HepG2 (cell line): ENCODE data around the gene MYO5A. TPM values are rescaled to one million over a fixed set of nuclear protein-coding genes. Genes with fewer than 3 reads are reported as not detected.
A peak's percentile ranks its signal among the peaks of the same experiment; 100 is the strongest.

Source experiments
- BHLHE40 ChIP-seq: IDR thresholded peaks from 2 replicates; pipeline ENCODE4 v1.6.1; 2011; ENCODE audit warnings: low read length, improper control_type of control experiment
- GFI1 ChIP-seq: sonication (generic); formaldehyde crosslinking; IDR thresholded peaks from 2 replicates; pipeline ENCODE4 v1.5.0; 2020; ENCODE audit warnings: missing genetic modification reagents, mild to moderate bottlenecking, borderline replicate concordance
- HNRNPK ChIP-seq: fragments of 200-400 bp; formaldehyde crosslinking; IDR thresholded peaks from 2 replicates; pipeline ENCODE4 v1.6.1; 2018; ENCODE audit warnings: low read length, low read depth, moderate library complexity, mild to moderate bottlenecking; ENCODE audit not compliant: poor library complexity, severe bottlenecking
- MXI1 ChIP-seq: IDR thresholded peaks from 3 replicates; pipeline ENCODE4 v1.6.1; 2012; ENCODE audit warnings: low read depth, low read length, inconsistent platforms, borderline replicate concordance
- TARDBP ChIP-seq: sonication (generic); formaldehyde crosslinking; IDR thresholded peaks from 2 replicates; pipeline ENCODE4 v1.8.0; 2022; ENCODE audit warnings: mild to moderate bottlenecking, missing genetic modification reagents
- ZFP90 ChIP-seq: sonication (generic); formaldehyde crosslinking; IDR thresholded peaks from 2 replicates; pipeline ENCODE4 v1.8.0; 2022; ENCODE audit warnings: missing genetic modification reagents, mild to moderate bottlenecking, inconsistent platforms, borderline replicate concordance
- ZNF331 ChIP-seq: sonication (generic); formaldehyde crosslinking; IDR thresholded peaks from 2 replicates; pipeline ENCODE4 v1.4.0; 2020; ENCODE audit warnings: missing genetic modification reagents
- ZNF609 ChIP-seq: sonication (generic); formaldehyde crosslinking; IDR thresholded peaks from 2 replicates; pipeline ENCODE4 v1.4.0; 2020; ENCODE audit warnings: mild to moderate bottlenecking, missing genetic modification reagents, borderline replicate concordance
- polyA plus RNA-seq, 8 experiments: library from polyadenylated mRNA; depleted of rRNA in 3 of 8; stranded (reverse) in 7 of 8; unstranded in 1 of 8; fragments of >200 nt; fragmentation: Illumina TruSeq in 4 of 8; extraction: Trizol in 4 of 8; gene quantifications; 2 replicates each; pipeline versions ENCODE4 v1.2.1 to v1.2.3, GENCODE V29; 2011 to 2016; ENCODE audit warnings: low read depth in 4 of 8, missing spikeins in 1 of 8, mixed read lengths in 1 of 8; ENCODE audit not compliant: insufficient read depth in 1 of 8
- total RNA-seq, 5 experiments: library from RNA; depleted of rRNA; stranded (reverse); fragments of >200 nt; fragmentation: Illumina TruSeq; extraction: Trizol; gene quantifications; 2 replicates each; pipeline ENCODE4 v1.2.3, GENCODE V29; 2016; ENCODE audit warnings: low read depth in 1 of 5
- TF ChIP-seq, protein P1 (sequence below): sonication (generic); formaldehyde crosslinking; IDR thresholded peaks from 2 replicates; pipeline ENCODE4 v1.5.1; 2020; ENCODE audit warnings: mild to moderate bottlenecking, missing genetic modification reagents
- TF ChIP-seq, protein P2 (sequence below): sonication (generic); formaldehyde crosslinking; IDR thresholded peaks from 2 replicates; pipeline ENCODE4 v1.4.0; 2020; ENCODE audit warnings: missing genetic modification reagents, mild to moderate bottlenecking, borderline replicate concordance
- TF ChIP-seq, protein P3 (sequence below): sonication (generic); formaldehyde crosslinking; IDR thresholded peaks from 2 replicates; pipeline ENCODE4 v1.5.0; 2020; ENCODE audit warnings: mild to moderate bottlenecking, missing genetic modification reagents

The MYO5A gene
- total and polyA plus RNA-seq, 2 of the 13 experiments (the other 11 are each of a cell fraction or from before 2014, with no cell fraction given) = 2.8 to 4.8 TPM

GRCh38 chr15:52568601-52569585, 40.2 kb upstream of the MYO5A start, which contains the start of gene ARPP19 (continued):
- TF ChIP-seq ZNF331 (CRISPR knock-in tag) = peak; percentile 73
- peak; percentile 89 for TF ChIP-seq HNRNPK
- TF ChIP-seq ZNF609 (CRISPR knock-in tag) = no peak
- TF ChIP-seq BHLHE40 = peak; percentile 39; the same call in 1 of the 2 replicates
- TF ChIP-seq GFI1 (CRISPR knock-in tag) = no peak
- peak; percentile 96 for TF ChIP-seq TARDBP (CRISPR knock-in tag)
- TF ChIP-seq, protein P1, sequence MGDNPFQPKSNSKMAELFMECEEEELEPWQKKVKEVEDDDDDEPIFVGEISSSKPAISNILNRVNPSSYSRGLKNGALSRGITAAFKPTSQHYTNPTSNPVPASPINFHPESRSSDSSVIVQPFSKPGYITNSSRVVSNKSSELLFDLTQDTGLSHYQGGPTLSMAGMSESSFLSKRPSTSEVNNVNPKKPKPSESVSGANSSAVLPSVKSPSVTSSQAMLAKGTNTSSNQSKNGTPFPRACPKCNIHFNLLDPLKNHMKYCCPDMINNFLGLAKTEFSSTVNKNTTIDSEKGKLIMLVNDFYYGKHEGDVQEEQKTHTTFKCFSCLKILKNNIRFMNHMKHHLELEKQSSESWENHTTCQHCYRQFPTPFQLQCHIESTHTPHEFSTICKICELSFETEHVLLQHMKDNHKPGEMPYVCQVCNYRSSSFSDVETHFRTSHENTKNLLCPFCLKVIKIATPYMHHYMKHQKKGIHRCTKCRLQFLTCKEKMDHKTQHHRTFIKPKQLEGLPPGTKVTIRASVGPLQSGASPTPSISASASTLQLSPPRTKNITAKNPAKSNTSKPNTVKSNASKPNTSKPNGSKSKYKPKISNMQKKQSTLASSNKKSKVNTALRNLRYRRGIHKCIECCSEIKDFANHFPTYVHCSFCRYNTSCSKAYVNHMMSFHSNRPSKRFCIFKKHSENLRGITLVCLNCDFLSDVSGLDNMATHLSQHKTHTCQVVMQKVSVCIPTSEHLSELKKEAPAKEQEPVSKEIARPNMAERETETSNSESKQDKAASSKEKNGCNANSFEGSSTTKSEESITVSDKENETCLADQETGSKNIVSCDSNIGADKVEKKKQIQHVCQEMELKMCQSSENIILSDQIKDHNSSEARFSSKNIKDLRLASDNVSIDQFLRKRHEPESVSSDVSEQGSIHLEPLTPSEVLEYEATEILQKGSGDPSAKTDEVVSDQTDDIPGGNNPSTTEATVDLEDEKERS (CRISPR knock-in tag) = no peak
- TF ChIP-seq ZFP90 = peak; percentile 86
- TF ChIP-seq, protein P2, sequence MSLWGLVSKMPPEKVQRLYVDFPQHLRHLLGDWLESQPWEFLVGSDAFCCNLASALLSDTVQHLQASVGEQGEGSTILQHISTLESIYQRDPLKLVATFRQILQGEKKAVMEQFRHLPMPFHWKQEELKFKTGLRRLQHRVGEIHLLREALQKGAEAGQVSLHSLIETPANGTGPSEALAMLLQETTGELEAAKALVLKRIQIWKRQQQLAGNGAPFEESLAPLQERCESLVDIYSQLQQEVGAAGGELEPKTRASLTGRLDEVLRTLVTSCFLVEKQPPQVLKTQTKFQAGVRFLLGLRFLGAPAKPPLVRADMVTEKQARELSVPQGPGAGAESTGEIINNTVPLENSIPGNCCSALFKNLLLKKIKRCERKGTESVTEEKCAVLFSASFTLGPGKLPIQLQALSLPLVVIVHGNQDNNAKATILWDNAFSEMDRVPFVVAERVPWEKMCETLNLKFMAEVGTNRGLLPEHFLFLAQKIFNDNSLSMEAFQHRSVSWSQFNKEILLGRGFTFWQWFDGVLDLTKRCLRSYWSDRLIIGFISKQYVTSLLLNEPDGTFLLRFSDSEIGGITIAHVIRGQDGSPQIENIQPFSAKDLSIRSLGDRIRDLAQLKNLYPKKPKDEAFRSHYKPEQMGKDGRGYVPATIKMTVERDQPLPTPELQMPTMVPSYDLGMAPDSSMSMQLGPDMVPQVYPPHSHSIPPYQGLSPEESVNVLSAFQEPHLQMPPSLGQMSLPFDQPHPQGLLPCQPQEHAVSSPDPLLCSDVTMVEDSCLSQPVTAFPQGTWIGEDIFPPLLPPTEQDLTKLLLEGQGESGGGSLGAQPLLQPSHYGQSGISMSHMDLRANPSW (CRISPR knock-in tag) = peak; percentile 68; the same call in 1 of the 2 replicates
- TF ChIP-seq, protein P3, sequence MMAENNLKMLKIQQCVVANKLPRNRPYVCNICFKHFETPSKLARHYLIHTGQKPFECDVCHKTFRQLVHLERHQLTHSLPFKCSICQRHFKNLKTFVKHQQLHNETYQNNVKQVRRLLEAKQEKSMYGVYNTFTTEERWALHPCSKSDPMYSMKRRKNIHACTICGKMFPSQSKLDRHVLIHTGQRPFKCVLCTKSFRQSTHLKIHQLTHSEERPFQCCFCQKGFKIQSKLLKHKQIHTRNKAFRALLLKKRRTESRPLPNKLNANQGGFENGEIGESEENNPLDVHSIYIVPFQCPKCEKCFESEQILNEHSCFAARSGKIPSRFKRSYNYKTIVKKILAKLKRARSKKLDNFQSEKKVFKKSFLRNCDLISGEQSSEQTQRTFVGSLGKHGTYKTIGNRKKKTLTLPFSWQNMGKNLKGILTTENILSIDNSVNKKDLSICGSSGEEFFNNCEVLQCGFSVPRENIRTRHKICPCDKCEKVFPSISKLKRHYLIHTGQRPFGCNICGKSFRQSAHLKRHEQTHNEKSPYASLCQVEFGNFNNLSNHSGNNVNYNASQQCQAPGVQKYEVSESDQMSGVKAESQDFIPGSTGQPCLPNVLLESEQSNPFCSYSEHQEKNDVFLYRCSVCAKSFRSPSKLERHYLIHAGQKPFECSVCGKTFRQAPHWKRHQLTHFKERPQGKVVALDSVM (CRISPR knock-in tag) = peak; percentile 49; the same call in 1 of the 2 replicates
- peak; percentile 36; the same call in 1 of the 3 replicates for TF ChIP-seq MXI1
